ENCODE results near the gene FCF1. TPM values are rescaled to one million over a fixed set of nuclear protein-coding genes. Genes with fewer than 3 reads are reported as not detected.

Gene FCF1, protein sequence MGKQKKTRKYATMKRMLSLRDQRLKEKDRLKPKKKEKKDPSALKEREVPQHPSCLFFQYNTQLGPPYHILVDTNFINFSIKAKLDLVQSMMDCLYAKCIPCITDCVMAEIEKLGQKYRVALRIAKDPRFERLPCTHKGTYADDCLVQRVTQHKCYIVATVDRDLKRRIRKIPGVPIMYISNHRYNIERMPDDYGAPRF
- 10 to 100 TPM; 62.9 to 77.6 TPM for total RNA-seq

DNA sequence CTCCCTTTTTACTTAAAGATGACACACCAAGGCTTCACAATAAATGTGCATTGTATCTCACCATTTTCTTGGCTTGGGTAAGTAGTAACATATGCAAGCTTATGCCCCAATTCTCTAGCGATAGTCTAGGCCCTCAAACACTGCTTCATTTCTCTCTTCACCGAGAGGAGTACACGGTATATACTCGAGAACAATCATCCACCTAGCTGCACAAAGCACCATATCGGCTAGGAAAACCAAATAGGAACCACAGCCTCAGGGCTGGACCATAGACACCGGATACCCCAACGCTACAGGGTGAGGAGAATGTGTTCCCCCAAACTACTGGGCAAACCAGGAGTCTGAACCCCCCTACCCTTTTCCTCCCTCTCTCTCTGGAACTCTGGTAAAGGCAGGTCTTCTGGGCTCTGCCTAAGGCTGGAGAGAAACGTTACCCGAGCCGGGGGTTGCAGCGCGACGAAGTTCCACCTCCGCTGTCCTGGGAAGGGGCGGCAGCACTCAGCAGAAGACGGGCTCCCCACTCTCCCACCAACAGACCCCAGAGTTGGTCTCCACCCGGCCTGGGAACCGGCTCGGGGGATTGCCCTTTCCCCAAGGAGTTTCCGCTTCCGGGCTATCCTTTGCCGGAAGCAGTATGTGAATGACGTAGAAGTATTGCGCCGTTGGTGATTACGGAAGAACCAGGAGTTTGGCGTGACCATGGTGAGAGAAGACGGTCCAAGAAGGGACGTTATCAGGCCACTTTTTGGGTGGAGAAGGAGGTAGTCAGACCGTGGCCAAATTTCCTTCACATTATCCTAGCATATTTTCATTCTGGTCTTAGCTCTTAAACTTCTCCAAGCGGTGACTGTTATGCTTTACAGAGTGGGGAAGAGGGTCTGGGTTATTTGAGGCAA is at the start of gene FCF1, which contains the start of gene AREL1:
Gene FCF1, plus strand, starts transcription at position 646 of the 896 bp plus-strand sequence. Its CDS starts 54 bp downstream, at position 700.
Gene AREL1, minus strand, starts transcription at position 582 of the 896 bp plus-strand sequence. CDS start 27,465 bp downstream, outside the sequence.
- Mint-ChIP-seq H3K4me3 (peak within 1 kb of the TSS; percentile 88), H3K9me3 (no peaks in the 10 kb centered on the region), H3K27me3 (no peaks in the 10 kb centered on the region), H3K36me3 (ENCODE audit: low read depth) (peaks cover 47% of the 10 kb centered on the region), H3K27ac (peak within 1 kb of the TSS; percentile 91), H3K4me1 (peaks cover 13% of the 10 kb centered on the region)
- ATAC-seq (replicated peaks): peak; percentile 100

DNA sequence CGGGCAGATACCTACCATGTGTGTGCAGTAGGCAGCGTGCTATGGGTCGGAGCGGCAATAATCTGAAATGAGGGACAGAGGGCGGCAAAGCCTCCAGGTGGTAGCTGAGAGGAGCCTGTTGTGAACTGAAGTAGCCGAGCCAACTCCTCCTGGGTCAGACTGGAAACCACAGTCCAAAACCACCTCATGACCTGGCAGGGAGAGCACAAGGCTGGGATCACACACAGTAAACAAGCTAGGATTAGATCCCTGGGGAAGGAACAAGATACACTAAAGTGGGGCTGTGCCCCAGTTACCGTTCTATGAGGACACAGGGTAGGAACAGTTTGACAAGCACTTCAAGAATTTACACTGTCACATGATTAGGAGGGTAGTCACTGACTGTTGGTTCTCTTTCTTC is 49.1 kb upstream of the FCF1 start:
- no peak overlapping the region for H3K27ac Mint-ChIP-seq
- peaks cover 93% of the 10 kb centered on the region for H3K36me3 Mint-ChIP-seq (ENCODE audit: low read depth)
- no peak overlapping the region for H3K4me3 Mint-ChIP-seq
- no peaks in the 10 kb centered on the region for H3K9me3 Mint-ChIP-seq
- no peaks in the 10 kb centered on the region for H3K27me3 Mint-ChIP-seq
- no peak for ATAC-seq (replicated peaks)
- no peaks in the 10 kb centered on the region for H3K4me1 Mint-ChIP-seq

DNA sequence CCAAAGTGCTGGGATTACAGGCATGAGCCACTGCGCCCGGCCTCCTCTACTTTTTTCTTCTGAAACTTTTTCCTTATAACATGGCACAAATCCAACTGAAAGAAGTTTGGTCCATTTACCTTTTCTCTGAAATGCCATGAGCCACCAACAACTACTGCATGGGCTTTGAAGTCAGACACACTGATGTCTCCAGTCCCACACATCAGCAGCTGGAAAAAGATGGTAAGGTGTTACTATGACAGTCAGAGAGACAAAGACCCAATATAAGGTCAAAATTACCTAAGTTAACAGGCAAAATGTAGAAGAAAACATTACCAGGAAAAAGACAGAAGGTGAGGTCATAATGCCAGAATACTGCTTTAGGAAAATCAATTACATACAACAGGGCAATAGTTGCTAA is 48.2 kb upstream of the FCF1 start:
- no peaks in the 10 kb centered on the region for H3K9me3 Mint-ChIP-seq
- peaks cover 96% of the 10 kb centered on the region for H3K36me3 Mint-ChIP-seq (ENCODE audit: low read depth)
- no peak overlapping the region for H3K4me3 Mint-ChIP-seq
- ATAC-seq (replicated peaks): no peak
- H3K4me1 Mint-ChIP-seq: no peaks in the 10 kb centered on the region
- H3K27me3 Mint-ChIP-seq: no peaks in the 10 kb centered on the region
- no peak overlapping the region for H3K27ac Mint-ChIP-seq

DNA sequence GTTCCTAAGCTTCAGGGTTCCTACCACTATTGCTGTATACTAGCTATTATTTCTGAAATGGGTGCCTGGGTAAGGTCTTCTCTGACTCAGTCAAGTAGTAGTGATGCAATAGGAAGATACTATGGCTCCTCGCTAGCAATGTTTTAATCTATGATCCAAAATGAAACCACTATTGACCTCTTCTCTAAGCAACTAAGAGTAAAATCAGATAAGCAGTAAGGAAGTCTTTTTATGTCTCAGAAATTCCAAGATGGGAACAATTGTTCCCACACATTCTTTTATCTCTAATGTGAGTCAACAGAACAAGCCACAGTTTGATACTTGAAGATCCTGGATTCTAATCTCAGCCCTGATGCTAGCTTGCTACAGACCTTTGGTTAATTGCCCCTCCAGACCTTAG is 45.2 kb upstream of the FCF1 start:
- H3K27ac Mint-ChIP-seq: peak overlapping the region; percentile 36
- H3K9me3 Mint-ChIP-seq: no peaks in the 10 kb centered on the region
- H3K36me3 Mint-ChIP-seq (ENCODE audit: low read depth): peaks cover 100% of the 10 kb centered on the region
- no peak overlapping the region for H3K4me3 Mint-ChIP-seq
- no peaks in the 10 kb centered on the region for H3K27me3 Mint-ChIP-seq
- H3K4me1 Mint-ChIP-seq: no peaks in the 10 kb centered on the region
- peak; percentile 46 for ATAC-seq (replicated peaks)

DNA sequence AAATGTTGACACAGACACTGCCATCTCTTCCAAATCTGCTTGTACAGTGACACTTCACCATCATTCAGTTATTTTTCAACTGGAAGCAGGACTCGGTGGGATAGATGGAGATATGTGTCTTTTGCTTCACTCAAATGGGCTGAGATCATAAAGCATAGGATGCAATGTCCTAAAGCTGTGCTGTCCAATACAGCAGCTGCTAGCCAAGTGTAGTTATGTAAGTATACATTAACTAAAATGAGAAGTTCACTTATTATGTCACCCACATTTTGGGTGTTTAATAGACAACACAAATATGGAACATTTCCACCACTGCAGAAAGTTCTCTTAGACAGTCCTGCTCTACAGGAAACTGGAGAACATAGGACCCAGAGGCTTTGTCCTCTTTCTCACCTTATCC is 43.7 kb upstream of the FCF1 start:
- Mint-ChIP-seq H3K4me1 (no peaks in the 10 kb centered on the region), H3K4me3 (no peak overlapping the region), H3K9me3 (no peaks in the 10 kb centered on the region), H3K27me3 (no peaks in the 10 kb centered on the region), H3K27ac (no peak overlapping the region), H3K36me3 (ENCODE audit: low read depth) (peaks cover 100% of the 10 kb centered on the region)
- no peak for ATAC-seq (replicated peaks)

DNA sequence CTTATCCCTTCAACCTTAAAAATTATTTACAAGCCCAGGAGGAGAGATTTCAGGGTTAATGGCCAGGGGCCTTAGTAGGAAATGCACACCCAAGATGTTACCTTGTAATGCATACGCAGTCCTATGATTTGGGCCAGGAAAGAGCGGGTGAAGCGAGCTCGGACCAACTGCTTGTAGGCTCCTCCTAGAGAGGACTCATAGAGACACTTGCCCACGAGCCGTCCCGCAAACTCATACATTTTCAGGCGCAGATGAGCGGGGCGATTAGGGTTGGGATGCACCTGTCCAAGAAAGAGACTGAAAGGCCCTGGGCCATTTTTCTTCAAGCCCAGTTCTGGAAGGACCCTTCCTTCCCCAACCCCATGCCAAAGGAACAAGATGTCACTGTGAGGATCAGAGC is 43.1 kb upstream of the FCF1 start:
- H3K4me3 Mint-ChIP-seq: no peak overlapping the region
- H3K36me3 Mint-ChIP-seq (ENCODE audit: low read depth): peaks cover 100% of the 10 kb centered on the region
- H3K27me3 Mint-ChIP-seq: no peaks in the 10 kb centered on the region
- no peak overlapping the region for H3K27ac Mint-ChIP-seq
- no peak for ATAC-seq (replicated peaks)
- H3K9me3 Mint-ChIP-seq: no peaks in the 10 kb centered on the region
- H3K4me1 Mint-ChIP-seq: no peaks in the 10 kb centered on the region

DNA sequence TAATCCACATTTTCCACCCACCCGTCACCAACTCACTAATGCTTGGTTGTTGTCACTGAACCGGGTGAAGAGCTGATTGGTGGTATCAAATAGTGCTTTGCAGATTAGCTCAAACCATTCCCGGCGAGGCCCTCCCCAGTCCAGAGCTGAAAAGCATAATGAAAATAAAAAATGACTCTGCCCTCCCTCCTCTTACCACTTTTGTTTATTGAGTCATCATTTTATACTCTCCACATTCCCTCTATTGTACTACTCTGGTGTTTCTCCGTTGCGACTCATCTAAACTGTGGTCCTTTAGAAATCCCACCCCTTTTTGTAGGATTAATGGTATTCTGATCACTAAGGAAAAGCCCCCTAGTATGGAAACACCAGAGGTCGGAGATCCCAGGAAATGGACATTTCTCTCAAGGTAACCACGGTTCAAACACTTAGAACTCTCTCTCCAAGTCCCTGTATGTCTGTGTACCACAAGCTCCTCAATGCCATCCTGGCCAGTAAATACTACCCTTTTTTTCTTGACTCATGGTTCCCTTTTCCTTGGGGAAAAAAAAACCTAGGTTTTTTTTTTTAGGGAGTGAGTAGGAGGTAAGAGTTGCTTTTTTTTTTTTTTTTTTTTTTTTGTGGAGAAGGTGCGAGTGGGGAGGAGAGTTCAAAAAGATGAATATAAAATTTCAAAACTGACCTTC is 42.1 kb upstream of the FCF1 start:
- H3K27ac Mint-ChIP-seq: no peak overlapping the region
- H3K36me3 Mint-ChIP-seq (ENCODE audit: low read depth): peaks cover 100% of the 10 kb centered on the region
- H3K9me3 Mint-ChIP-seq: no peaks in the 10 kb centered on the region
- no peak for ATAC-seq (replicated peaks)
- no peaks in the 10 kb centered on the region for H3K27me3 Mint-ChIP-seq
- no peak overlapping the region for H3K4me3 Mint-ChIP-seq
- H3K4me1 Mint-ChIP-seq: no peaks in the 10 kb centered on the region

DNA sequence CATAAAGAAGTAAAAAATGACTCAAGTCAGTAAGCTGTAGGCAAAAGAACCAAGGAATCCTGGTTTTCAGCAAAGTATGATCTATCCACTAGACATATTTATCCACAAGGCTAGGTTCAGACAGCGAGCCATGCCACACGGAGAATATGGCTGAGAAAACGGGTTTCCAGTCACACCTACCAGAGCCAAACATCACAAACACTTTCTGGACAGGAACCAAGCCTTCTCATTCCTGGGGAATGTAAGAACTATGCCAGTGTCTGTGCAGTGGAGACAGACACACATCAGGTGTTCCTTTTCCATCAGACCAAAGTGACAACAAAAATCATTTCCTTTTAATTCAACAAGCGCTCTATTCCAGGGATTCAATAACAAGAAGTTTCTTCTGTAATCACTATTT is 41.2 kb upstream of the FCF1 start:
- Mint-ChIP-seq H3K36me3 (ENCODE audit: low read depth) (peaks cover 100% of the 10 kb centered on the region), H3K4me1 (no peaks in the 10 kb centered on the region), H3K4me3 (no peak overlapping the region), H3K27ac (no peak overlapping the region), H3K9me3 (no peaks in the 10 kb centered on the region), H3K27me3 (no peaks in the 10 kb centered on the region)
- ATAC-seq (replicated peaks): no peak

DNA sequence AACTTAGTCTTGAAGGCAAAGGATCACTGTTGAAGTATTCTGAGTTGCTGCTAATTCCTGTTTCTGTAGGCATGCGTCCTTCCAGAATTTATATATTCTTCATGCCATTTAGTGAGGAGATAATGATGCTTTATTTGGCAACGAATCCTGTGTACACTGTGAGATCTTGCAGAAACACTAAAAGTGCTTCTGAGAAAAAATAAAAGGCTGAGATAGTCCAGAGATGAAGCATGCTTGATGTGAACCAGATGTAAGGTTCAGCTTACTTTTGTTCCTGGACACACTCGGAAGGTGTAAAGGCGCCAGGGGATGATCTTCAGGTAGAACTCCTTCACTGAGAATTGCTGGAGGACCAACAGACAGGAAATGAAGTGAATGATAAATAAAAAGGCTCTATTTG is 39.2 kb upstream of the FCF1 start:
- ATAC-seq (replicated peaks): no peak
- Mint-ChIP-seq H3K36me3 (ENCODE audit: low read depth) (peaks cover 95% of the 10 kb centered on the region), H3K4me3 (no peak overlapping the region), H3K27me3 (no peaks in the 10 kb centered on the region), H3K9me3 (no peaks in the 10 kb centered on the region), H3K27ac (no peak overlapping the region), H3K4me1 (no peaks in the 10 kb centered on the region)

DNA sequence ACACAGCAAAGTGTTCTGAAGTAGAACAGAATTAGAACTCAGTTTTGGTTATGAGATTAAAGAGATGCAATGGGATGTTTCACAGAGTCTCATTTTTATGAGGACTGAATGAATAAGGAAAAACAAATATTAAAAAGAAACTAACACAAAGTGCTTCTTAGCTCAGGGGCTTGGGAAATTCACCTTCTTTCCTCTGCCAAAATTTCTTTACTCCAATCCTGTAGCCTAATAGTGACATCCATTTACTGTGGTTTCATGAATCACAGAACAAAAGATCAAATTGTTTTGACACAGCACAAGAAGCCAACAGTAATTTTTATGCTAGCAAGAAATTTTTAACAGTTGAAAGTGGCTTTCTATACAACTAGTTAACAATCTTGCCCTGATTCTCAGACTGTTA is 37.7 kb upstream of the FCF1 start:
- no peaks in the 10 kb centered on the region for H3K9me3 Mint-ChIP-seq
- H3K4me1 Mint-ChIP-seq: no peaks in the 10 kb centered on the region
- H3K36me3 Mint-ChIP-seq (ENCODE audit: low read depth): peaks cover 93% of the 10 kb centered on the region
- H3K27ac Mint-ChIP-seq: no peak overlapping the region
- no peaks in the 10 kb centered on the region for H3K27me3 Mint-ChIP-seq
- no peak overlapping the region for H3K4me3 Mint-ChIP-seq
- no peak for ATAC-seq (replicated peaks)

DNA sequence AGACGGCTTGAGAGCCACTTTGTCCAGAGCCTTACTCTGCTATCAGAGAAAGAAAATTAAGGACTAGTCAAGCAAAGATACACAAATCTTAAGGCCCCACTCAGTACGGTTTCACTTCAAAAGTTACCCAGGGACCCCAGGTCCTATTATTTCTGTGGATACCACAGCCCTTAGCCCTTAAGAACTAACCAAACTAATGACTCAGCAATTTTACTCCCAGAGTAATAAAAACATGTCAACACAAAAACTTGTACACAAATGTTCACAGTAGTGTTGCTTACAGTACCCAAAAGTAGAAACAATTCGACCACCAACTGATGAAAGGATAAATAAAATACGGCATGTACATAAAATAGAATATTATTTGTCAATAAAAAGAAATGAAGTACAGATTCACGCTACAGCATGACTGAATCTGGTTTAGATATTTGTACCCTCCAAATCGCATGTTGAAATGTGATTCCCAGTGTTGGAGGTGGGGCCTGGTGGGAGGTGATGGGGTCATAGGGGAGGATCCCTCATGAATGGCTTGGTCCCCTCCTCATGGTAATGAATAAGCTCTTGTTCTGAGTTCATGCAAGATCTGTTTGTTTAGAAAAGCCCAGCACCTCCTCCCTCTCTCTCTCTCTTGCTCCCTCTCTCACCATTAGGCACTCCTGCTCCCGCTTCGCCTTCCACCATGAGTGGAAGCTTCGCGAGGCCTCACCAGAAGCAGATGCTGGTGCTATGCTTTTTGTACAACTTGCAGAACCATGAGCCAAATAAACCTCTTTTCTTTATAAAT is 30.6 kb upstream of the FCF1 start:
- H3K4me1 Mint-ChIP-seq: no peaks in the 10 kb centered on the region
- no peak for ATAC-seq (replicated peaks)
- H3K27ac Mint-ChIP-seq: peak overlapping the region; percentile 44
- peaks cover 90% of the 10 kb centered on the region for H3K36me3 Mint-ChIP-seq (ENCODE audit: low read depth)
- no peaks in the 10 kb centered on the region for H3K9me3 Mint-ChIP-seq
- H3K4me3 Mint-ChIP-seq: no peak overlapping the region
- H3K27me3 Mint-ChIP-seq: no peaks in the 10 kb centered on the region

DNA sequence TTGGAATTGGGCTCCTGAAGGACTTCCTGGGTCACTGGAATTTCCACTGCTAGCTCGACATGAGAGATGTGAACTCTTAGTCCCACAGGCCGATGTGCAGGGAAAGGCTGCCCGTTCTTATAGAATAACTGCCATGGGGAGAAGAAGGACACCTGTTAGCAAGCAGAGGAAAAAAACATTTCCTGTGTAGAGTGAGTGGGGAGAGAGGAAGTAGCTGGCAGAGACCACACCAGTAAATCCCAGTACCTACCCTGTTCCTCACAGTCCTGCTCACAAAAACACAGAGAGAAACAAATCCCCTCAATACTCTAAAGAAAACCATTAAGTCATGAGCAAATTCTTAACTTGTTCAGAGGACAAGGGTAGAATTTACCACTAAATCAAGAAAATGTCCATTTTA is 29.5 kb upstream of the FCF1 start:
- no peak for ATAC-seq (replicated peaks)
- Mint-ChIP-seq H3K27ac (peak overlapping the region; percentile 21), H3K36me3 (ENCODE audit: low read depth) (peaks cover 94% of the 10 kb centered on the region), H3K4me3 (no peak overlapping the region), H3K4me1 (no peaks in the 10 kb centered on the region), H3K9me3 (no peaks in the 10 kb centered on the region), H3K27me3 (no peaks in the 10 kb centered on the region)

DNA sequence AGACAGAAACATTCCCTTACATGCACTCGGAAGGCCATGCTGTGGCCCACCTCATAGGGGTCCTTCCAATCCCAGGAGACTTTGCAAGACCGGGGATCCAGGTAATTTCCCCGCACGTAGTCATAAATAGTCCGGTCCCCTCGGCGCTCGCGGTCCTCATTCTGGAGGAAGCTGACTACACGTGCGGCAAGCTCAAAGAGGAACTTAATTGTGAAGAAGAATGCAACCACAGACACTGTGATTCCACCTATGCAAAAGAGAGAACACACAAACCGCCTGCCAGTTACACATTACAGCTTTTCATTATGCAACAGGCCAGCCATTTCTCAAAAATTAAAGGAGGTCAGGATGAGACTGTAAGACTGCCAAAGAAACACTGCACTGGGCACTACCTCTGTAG is 28.5 kb upstream of the FCF1 start:
- no peak overlapping the region for H3K27ac Mint-ChIP-seq

DNA sequence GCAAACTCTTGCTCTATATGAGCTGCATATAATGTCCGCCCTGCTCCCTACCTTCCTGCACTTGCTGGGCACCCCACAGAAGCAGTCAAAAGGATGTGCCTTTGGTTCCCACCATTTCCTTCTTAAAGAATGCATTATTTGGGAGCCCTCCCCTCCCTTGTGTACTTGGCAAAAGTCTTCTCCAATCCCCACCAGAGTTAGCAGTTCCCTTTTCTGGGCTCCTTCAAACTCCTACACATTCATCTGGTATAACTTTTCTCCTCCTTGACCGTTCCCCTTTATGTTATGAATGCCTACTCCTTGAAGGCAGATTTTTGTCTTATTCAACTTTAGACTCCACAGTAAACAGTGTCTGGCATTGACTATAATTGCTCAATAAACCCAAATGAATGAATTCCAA is 27.9 kb upstream of the FCF1 start:
- Mint-ChIP-seq H3K27me3 (no peaks in the 10 kb centered on the region), H3K4me3 (no peak overlapping the region), H3K4me1 (no peaks in the 10 kb centered on the region), H3K9me3 (no peaks in the 10 kb centered on the region), H3K36me3 (ENCODE audit: low read depth) (peaks cover 97% of the 10 kb centered on the region), H3K27ac (no peak overlapping the region)
- no peak for ATAC-seq (replicated peaks)

More for the DNA sequence above, 28.5 kb upstream of the FCF1 start:
- Mint-ChIP-seq H3K9me3 (no peaks in the 10 kb centered on the region), H3K36me3 (ENCODE audit: low read depth) (peaks cover 95% of the 10 kb centered on the region), H3K4me3 (no peak overlapping the region), H3K27me3 (no peaks in the 10 kb centered on the region), H3K4me1 (no peaks in the 10 kb centered on the region)
- ATAC-seq (replicated peaks): no peak
